Trophoblast cell (in vitro differentiated cells and primary cell): ENCODE measurements around the gene TIMM10.
A peak's percentile ranks its signal among the peaks of the same experiment; 100 is the strongest.

Experiments
- DNase-seq, 2 donors: peaks; one replicate each; pipeline ENCODE4 v3.0.0-alpha.2; 2016
- H2AFZ ChIP-seq: 2 replicates; pipeline ENCODE4 v1.6.1; 2013; ENCODE audit warnings: low read length, moderate library complexity, mild to moderate bottlenecking; ENCODE audit not compliant: insufficient read depth, poor library complexity
- H2AK5ac ChIP-seq: 2 replicates; pipeline ENCODE4 v1.6.1; 2013; ENCODE audit warnings: mild to moderate bottlenecking, low read length
- H2BK120ac ChIP-seq: 2 replicates; pipeline ENCODE4 v1.6.1; 2013; ENCODE audit warnings: low read length, mild to moderate bottlenecking, moderate library complexity; ENCODE audit not compliant: insufficient read depth, poor library complexity
- H2BK12ac ChIP-seq: 2 replicates; pipeline ENCODE4 v1.6.1; 2013; ENCODE audit warnings: mild to moderate bottlenecking, low read length, moderate library complexity
- H2BK5ac ChIP-seq: 2 replicates; pipeline ENCODE4 v1.6.1; 2013; ENCODE audit warnings: low read length, low read depth, moderate library complexity, mild to moderate bottlenecking; ENCODE audit not compliant: poor library complexity
- H3K14ac ChIP-seq: 2 replicates; pipeline ENCODE4 v1.6.1; 2013; ENCODE audit warnings: mild to moderate bottlenecking, low read length
- H3K18ac ChIP-seq: 2 replicates; pipeline ENCODE4 v1.6.1; 2013; ENCODE audit warnings: mild to moderate bottlenecking, low read length
- H3K23ac ChIP-seq: 2 replicates; pipeline ENCODE4 v1.6.1; 2013; ENCODE audit warnings: low read length
- H3K27ac ChIP-seq: 2 replicates; pipeline ENCODE4 v1.5.1; 2013; ENCODE audit warnings: low read depth, mild to moderate bottlenecking, inconsistent platforms, low read length, moderate library complexity
- H3K27me3 ChIP-seq: 2 replicates; pipeline ENCODE4 v1.6.1; 2013; ENCODE audit warnings: inconsistent platforms, mild to moderate bottlenecking, low read length, moderate library complexity; ENCODE audit not compliant: insufficient read depth
- H3K36me3 ChIP-seq, 2 experiments: 1 replicate in 1 of 2; 2 replicates in 1 of 2; pipeline ENCODE4 v1.6.1; 2013; ENCODE audit warnings: low read length in 2 of 2, mild to moderate bottlenecking in 2 of 2, moderate library complexity in 1 of 2; ENCODE audit not compliant: insufficient read depth in 2 of 2, control insufficient read depth in 1 of 2
- H3K4ac ChIP-seq: 2 replicates; pipeline ENCODE4 v1.6.1; 2013; ENCODE audit warnings: low read depth, mild to moderate bottlenecking, low read length, moderate library complexity
- H3K4me1 ChIP-seq, 2 experiments: 1 replicate in 1 of 2; 2 replicates in 1 of 2; pipeline ENCODE4 v1.6.1; 2013; ENCODE audit warnings: low read length in 2 of 2, mild to moderate bottlenecking in 2 of 2, moderate library complexity in 1 of 2; ENCODE audit not compliant: insufficient read depth in 2 of 2, control insufficient read depth in 1 of 2
- H3K4me2 ChIP-seq: 2 replicates; pipeline ENCODE4 v1.6.1; 2013; ENCODE audit warnings: inconsistent platforms, mild to moderate bottlenecking, low read length, moderate library complexity
- H3K4me3 ChIP-seq: 2 replicates; pipeline ENCODE4 v1.5.1; 2013; ENCODE audit warnings: mild to moderate bottlenecking, low read depth, low read length, inconsistent platforms
- H3K79me1 ChIP-seq: one replicate; pipeline ENCODE4 v1.6.1; 2013; ENCODE audit warnings: low read length
- H3K79me2 ChIP-seq: 2 replicates; pipeline ENCODE4 v1.6.1; 2013; ENCODE audit warnings: low read length, mild to moderate bottlenecking; ENCODE audit not compliant: control insufficient read depth, insufficient read depth, poor library complexity
- H3K9ac ChIP-seq: 2 replicates; pipeline ENCODE4 v1.6.1; 2013; ENCODE audit warnings: mild to moderate bottlenecking, low read length
- H3K9me3 ChIP-seq: 2 replicates; pipeline ENCODE4 v1.6.1; 2013; ENCODE audit warnings: low read depth, mild to moderate bottlenecking, control low read depth, inconsistent platforms, low read length; ENCODE audit not compliant: insufficient read depth
- H4K12ac ChIP-seq: 2 replicates; pipeline ENCODE4 v1.6.1; 2013; ENCODE audit warnings: low read depth, mild to moderate bottlenecking, low read length, moderate library complexity
- H4K8ac ChIP-seq: 2 replicates; pipeline ENCODE4 v1.6.1; 2013; ENCODE audit warnings: low read depth, mild to moderate bottlenecking, low read length, moderate library complexity
- H4K91ac ChIP-seq: one replicate; pipeline ENCODE4 v1.6.1; 2013; ENCODE audit warnings: low read depth, mild to moderate bottlenecking, low read length, moderate library complexity
- WGBS: extraction: QIAGEN DNeasy Blood & Tissue Kit; methylation state at CpG from one replicate; pipeline ENCODE4 v1.1.7; 2013; ENCODE audit warnings: missing lambda C conversion rate; ENCODE audit not compliant: insufficient read length, insufficient coverage; ENCODE audit errors: extremely low coverage; 5-methylcytosine and 5-hydroxymethylcytosine counted together

The TIMM10 gene

DNA sequence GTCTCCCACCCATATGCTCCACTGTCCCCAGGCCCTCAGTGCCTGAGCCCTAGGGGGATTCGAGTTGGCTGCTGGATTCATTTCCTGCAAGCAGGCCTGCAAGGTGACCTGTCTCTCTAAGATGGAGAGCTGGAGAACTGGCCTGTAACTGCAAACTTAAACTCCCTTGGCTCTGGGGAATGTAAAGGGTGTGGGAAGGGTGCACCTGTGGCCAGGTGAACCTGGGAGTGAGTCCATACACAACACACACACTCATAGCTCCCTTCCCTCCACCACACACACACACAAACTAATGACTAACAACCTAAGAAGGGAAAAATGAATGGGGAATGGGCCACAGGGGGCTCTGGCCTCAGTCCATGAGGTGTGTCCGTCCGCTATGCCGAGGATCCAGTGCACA, 21.4 kb upstream of the TIMM10 start:
- Histone ChIP-seq H3K36me3 (no peaks in the 10 kb centered on the region), H2BK12ac (no peak overlapping the region), H3K79me2 (no peaks in the 10 kb centered on the region), H3K27me3 (no peaks in the 10 kb centered on the region), H3K9me3 (peaks cover 4% of the 10 kb centered on the region), H4K8ac (no peak overlapping the region), H3K23ac (no peak overlapping the region), H3K9ac (no peak overlapping the region), H4K91ac (no peak overlapping the region), H3K4me3 (no peak overlapping the region), H3K4me1 (peaks cover 4 to 13% of the 10 kb centered on the region in 2 experiments), H3K18ac (no peak overlapping the region), H3K27ac (no peak overlapping the region), H4K12ac (no peak overlapping the region), H2BK5ac (no peak overlapping the region), H3K4me2 (no peak overlapping the region), H2AK5ac (no peak overlapping the region), H3K79me1 (no peaks in the 10 kb centered on the region), H2BK120ac (no peak overlapping the region), H3K14ac (no peak overlapping the region), H2AFZ (no peak overlapping the region), H3K4ac (no peak overlapping the region)
- WGBS, result no CpG with 5 or more reads among the region's 4 CpGs
- no peak for DNase-seq

DNA sequence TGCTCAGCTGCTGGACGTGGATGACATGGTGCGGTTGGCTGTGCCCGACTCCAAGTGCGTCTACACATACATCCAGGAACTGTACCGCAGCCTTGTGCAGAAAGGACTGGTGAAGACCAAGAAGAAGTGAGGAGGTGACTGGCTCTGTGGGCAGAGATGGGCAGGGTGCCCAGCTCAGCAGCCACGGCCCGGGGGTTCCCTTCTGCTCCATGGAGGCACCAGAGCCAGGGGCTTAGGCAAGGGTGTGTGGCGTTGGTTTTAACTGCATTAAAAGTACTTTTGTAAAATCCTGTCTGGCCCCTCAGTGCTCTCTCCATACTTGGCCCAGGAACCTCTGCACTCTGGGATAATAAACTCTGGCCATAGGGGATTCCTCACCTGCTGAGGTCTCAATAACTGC, 19.4 kb upstream of the TIMM10 start:
- Histone ChIP-seq H4K91ac (no peak overlapping the region), H3K27me3 (no peaks in the 10 kb centered on the region), H2BK12ac (no peak overlapping the region), H3K79me1 (no peaks in the 10 kb centered on the region), H4K8ac (no peak overlapping the region), H3K36me3 (no peaks in the 10 kb centered on the region), H3K14ac (no peak overlapping the region), H3K4me2 (no peak overlapping the region), H3K9ac (no peak overlapping the region), H3K9me3 (no peaks in the 10 kb centered on the region), H3K18ac (no peak overlapping the region), H2AFZ (no peak overlapping the region), H3K4ac (no peak overlapping the region), H3K27ac (no peak overlapping the region), H3K79me2 (no peaks in the 10 kb centered on the region), H4K12ac (no peak overlapping the region), H2AK5ac (no peak overlapping the region), H3K4me1 (peaks cover 4 to 13% of the 10 kb centered on the region in 2 experiments), H2BK5ac (no peak overlapping the region), H2BK120ac (no peak overlapping the region), H3K4me3 (no peak overlapping the region), H3K23ac (no peak overlapping the region)
- WGBS, result no CpG with 5 or more reads among the region's 8 CpGs
- no peak for DNase-seq

DNA sequence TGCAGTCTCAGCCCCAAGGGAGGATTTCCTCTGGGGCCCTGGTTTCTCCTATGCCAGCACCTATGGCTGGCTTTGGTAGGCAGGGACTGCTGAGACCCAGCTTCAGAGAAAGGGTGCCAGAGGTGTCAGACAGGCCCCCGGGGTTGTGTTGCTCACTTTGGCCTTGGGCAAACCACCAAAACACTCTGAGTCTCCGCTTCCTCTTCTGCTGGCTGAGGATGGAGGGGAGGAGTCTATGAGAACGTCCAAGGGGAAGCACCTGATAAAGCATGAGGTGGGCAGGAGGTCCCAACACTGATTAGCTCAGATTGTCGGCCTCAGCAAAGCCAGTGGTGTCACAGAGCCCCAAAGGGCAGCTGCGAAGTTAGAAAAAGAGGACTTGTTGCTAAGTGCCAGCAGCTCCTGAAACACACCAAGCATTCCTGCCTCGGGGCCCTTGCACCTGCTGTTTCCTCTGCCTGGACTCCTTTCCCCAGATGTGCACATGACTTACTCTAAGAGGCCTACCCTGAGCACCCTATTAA, 17.4 kb upstream of the TIMM10 start:
- DNase-seq, result peak; percentile 77 to 83
- Histone ChIP-seq H2BK5ac (no peak overlapping the region), H4K12ac (no peak overlapping the region), H3K18ac (no peak overlapping the region), H3K4me1 (peaks cover 13 to 14% of the 10 kb centered on the region in 2 experiments), H3K79me2 (no peaks in the 10 kb centered on the region), H3K27me3 (no peaks in the 10 kb centered on the region), H3K9ac (no peak overlapping the region), H2BK120ac (no peak overlapping the region), H2BK12ac (no peak overlapping the region), H3K4me2 (no peak overlapping the region), H3K23ac (no peak overlapping the region), H3K36me3 (no peaks in the 10 kb centered on the region), H3K9me3 (no peaks in the 10 kb centered on the region), H3K27ac (no peak overlapping the region), H3K4ac (no peak overlapping the region), H4K91ac (no peak overlapping the region), H2AK5ac (no peak overlapping the region), H3K14ac (no peak overlapping the region), H3K79me1 (no peaks in the 10 kb centered on the region), H3K4me3 (no peak overlapping the region), H2AFZ (no peak overlapping the region), H4K8ac (no peak overlapping the region)
- no CpG with 5 or more reads among the region's 6 CpGs for WGBS

DNA sequence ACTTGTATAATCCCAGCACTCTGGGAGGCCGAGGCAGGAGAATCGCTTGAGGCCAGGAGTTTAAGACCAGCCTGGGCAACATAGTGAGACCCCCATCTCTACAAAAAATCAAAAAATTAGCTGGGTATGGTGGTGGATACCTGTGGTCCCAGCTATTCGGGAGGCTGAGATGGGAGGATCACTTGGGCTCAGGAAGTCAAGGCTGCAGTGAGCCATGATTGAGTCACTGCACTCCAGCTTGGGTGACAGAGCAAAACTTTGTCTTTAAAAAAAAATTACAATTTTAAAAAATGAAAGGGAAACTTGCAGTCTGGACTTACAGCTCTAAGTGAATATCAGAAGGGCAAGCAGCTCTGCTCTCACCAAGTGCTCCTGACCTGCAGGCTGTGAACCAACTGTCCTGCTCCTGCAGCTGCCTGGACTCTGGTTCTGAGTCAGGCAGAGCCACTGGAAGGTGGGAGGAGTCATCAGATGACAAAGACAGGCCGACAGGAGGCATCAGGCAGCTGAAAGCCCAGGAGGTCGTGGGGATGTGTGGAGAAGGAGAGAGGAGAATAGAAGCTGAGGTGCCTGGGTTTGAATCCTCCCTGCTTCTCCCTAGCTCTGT, 16.4 kb upstream of the TIMM10 start:
- Histone ChIP-seq H2AFZ (no peak overlapping the region), H3K9me3 (no peaks in the 10 kb centered on the region), H3K27me3 (no peaks in the 10 kb centered on the region), H3K27ac (no peak overlapping the region), H3K79me1 (no peaks in the 10 kb centered on the region), H3K4me2 (no peak overlapping the region), H3K79me2 (no peaks in the 10 kb centered on the region), H3K14ac (no peak overlapping the region), H2AK5ac (no peak overlapping the region), H2BK120ac (no peak overlapping the region), H3K9ac (no peak overlapping the region), H3K4me3 (no peak overlapping the region), H3K36me3 (no peaks in the 10 kb centered on the region), H3K18ac (no peak overlapping the region), H3K4me1 (peaks cover 9 to 10% of the 10 kb centered on the region in 2 experiments), H2BK5ac (no peak overlapping the region), H4K12ac (no peak overlapping the region), H4K91ac (no peak overlapping the region), H2BK12ac (no peak overlapping the region), H4K8ac (no peak overlapping the region), H3K4ac (no peak overlapping the region), H3K23ac (no peak overlapping the region)
- WGBS, result no CpG with 5 or more reads among the region's 5 CpGs
- peak in 1 of 2 donors; percentile 46 for DNase-seq
